Measurements from ENCODE around the gene GPR137C. TPM values are rescaled to one million over a fixed set of nuclear protein-coding genes. Genes with fewer than 3 reads are reported as not detected.
"Not testable (repeated sequence)": the region's sequence is repeated elsewhere in the genome, so short reads cannot be mapped to it uniquely, and the experiment has no call there.

GPR137C gene
- total RNA-seq, 1 experiment from 2014 or later: 1.2 TPM

DNA sequence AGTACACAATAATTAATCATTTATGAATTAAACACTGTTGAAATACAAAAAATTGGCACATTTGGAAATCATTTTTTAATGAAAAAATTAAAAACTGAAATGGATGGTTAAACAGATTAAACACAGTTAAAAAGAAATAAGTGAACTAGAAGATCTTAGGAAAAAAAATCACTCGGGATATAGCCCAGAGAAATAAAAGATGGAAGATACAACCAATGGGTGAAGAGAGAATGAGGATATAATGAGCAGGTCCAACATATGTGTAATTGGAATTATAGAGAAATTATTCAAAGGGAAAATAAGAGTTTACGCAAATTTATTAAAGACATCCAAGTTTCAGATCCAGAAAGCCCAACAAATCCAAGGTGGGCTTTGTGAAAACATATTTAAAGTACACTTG is 6.1 kb downstream of the GPR137C start:
- no peaks in the 10 kb centered on the region for H3K36me3 ChIP-seq (ENCODE audit: low read depth)
- H3K27ac ChIP-seq: no peak overlapping the region
- intact Hi-C loops (cut with micrococcal nuclease; ENCODE audit: unreplicated experiment): no loop called here
- no peaks in the 10 kb centered on the region for H3K27me3 ChIP-seq (ENCODE audit: insufficient read depth, low read depth)
- CTCF ChIA-PET: no interaction called here
- no peaks in the 10 kb centered on the region for H3K9me3 ChIP-seq (ENCODE audit: insufficient read depth, low read depth)
- no peak overlapping the region for H2AFZ ChIP-seq
- H3F3A ChIP-seq (ENCODE audit: insufficient read depth, low read depth): no peaks in the 10 kb centered on the region
- H3K79me2 ChIP-seq (ENCODE audit: low read depth): no peaks in the 10 kb centered on the region
- H3K9me2 ChIP-seq (ENCODE audit: insufficient read depth): no peaks in the 10 kb centered on the region
- no peak for TF ChIP-seq EZH2 (IDR thresholded peaks at IDR 0.05; ENCODE audit: low read depth)
- TF ChIP-seq, protein P1, sequence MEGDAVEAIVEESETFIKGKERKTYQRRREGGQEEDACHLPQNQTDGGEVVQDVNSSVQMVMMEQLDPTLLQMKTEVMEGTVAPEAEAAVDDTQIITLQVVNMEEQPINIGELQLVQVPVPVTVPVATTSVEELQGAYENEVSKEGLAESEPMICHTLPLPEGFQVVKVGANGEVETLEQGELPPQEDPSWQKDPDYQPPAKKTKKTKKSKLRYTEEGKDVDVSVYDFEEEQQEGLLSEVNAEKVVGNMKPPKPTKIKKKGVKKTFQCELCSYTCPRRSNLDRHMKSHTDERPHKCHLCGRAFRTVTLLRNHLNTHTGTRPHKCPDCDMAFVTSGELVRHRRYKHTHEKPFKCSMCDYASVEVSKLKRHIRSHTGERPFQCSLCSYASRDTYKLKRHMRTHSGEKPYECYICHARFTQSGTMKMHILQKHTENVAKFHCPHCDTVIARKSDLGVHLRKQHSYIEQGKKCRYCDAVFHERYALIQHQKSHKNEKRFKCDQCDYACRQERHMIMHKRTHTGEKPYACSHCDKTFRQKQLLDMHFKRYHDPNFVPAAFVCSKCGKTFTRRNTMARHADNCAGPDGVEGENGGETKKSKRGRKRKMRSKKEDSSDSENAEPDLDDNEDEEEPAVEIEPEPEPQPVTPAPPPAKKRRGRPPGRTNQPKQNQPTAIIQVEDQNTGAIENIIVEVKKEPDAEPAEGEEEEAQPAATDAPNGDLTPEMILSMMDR (conservative IDR thresholded peaks at IDR 0.05): no peak
- H3K4me1 ChIP-seq (replicated peaks; ENCODE audit: insufficient read depth): peaks cover 9% of the 10 kb centered on the region
- H3K4me2 ChIP-seq: no peak overlapping the region
- H4K20me1 ChIP-seq (ENCODE audit: insufficient read depth): no peaks in the 10 kb centered on the region
- H3K4me3 ChIP-seq: no peak overlapping the region
- POLR2A ChIA-PET (ENCODE audit: unreplicated experiment): no interaction called here
- no TSS peak for BruUV-seq (replicated peaks)
- DNase-seq: no peak

GRCh38 chr14:52563120-52563519 is 10.5 kb downstream of the GPR137C start:
- no peak for TF ChIP-seq EZH2 (IDR thresholded peaks at IDR 0.05; ENCODE audit: low read depth)
- TF ChIP-seq, protein P1 (conservative IDR thresholded peaks at IDR 0.05): no peak
- Histone ChIP-seq H3K79me2 (ENCODE audit: low read depth) (no peaks in the 10 kb centered on the region), H4K20me1 (ENCODE audit: insufficient read depth) (no peaks in the 10 kb centered on the region), H3K9me3 (ENCODE audit: insufficient read depth, low read depth) (no peaks in the 10 kb centered on the region), H3K27me3 (ENCODE audit: insufficient read depth, low read depth) (no peaks in the 10 kb centered on the region), H3K4me3 (no peak overlapping the region), H3K27ac (no peak overlapping the region), H3F3A (ENCODE audit: insufficient read depth, low read depth) (no peaks in the 10 kb centered on the region), H3K9me2 (ENCODE audit: insufficient read depth) (no peaks in the 10 kb centered on the region), H3K4me1 (replicated peaks; ENCODE audit: insufficient read depth) (no peaks in the 10 kb centered on the region), H3K36me3 (ENCODE audit: low read depth) (no peaks in the 10 kb centered on the region), H3K4me2 (no peak overlapping the region), H2AFZ (no peak overlapping the region)
- BruUV-seq (replicated peaks): no TSS peak
- POLR2A ChIA-PET (ENCODE audit: unreplicated experiment): no interaction called here
- intact Hi-C loops (cut with micrococcal nuclease; ENCODE audit: unreplicated experiment): no loop called here
- CTCF ChIA-PET: no interaction called here
- no peak for DNase-seq

DNA sequence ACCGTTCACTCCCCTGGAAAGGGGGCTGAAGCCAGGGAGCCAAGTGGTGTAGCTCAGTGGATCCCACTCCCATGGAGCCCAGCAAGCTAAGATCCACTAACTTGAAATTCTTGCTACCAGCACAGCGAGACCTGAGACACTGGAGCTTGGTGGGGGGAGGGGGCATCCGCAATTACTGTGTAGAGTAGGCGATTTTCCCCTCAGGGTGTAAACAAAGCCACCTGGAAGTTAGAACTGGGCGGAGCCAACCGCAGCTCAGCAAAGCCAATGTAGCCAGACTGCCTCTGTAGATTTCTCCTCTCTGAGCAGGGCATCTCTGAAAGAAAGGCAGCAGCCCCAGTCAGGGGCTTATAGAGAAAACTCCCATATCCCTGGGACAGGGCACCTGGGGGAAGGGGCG is 15.8 kb downstream of the GPR137C start:
- H3K79me2 ChIP-seq (ENCODE audit: low read depth); CTCF ChIA-PET; H3K27ac ChIP-seq; H2AFZ ChIP-seq; H3K36me3 ChIP-seq (ENCODE audit: low read depth); H3F3A ChIP-seq (ENCODE audit: insufficient read depth, low read depth); DNase-seq; H3K4me3 ChIP-seq; H3K9me2 ChIP-seq (ENCODE audit: insufficient read depth); H3K4me2 ChIP-seq; H3K27me3 ChIP-seq (ENCODE audit: insufficient read depth, low read depth); BruUV-seq (replicated peaks); H3K4me1 ChIP-seq (replicated peaks; ENCODE audit: insufficient read depth); H3K9me3 ChIP-seq (ENCODE audit: insufficient read depth, low read depth); H4K20me1 ChIP-seq (ENCODE audit: insufficient read depth); intact Hi-C loops (cut with micrococcal nuclease; ENCODE audit: unreplicated experiment); POLR2A ChIA-PET (ENCODE audit: unreplicated experiment): not testable (repeated sequence)

DNA sequence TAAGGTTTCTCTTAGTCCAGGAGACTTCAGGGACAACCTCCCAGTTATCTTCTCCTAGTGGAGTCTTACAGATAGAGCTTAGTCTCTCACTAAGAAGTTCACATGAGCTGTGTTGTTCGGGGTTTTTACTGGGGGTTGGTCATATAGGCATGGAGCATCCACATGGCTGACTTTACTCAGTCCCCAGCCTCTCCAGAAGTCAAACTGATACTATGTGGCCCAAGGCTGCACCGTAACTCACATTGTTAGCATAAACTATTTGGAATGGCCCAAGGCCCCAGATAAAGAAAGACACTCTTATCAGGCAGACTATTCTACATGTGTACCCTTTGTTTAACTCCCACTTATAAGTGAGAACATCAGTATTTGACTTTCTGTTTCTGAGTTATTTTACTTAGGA is 23.2 kb downstream of the GPR137C start:
- POLR2A ChIA-PET (ENCODE audit: unreplicated experiment): no interaction called here
- CTCF ChIA-PET: no interaction called here
- TF ChIP-seq, protein P1 (conservative IDR thresholded peaks at IDR 0.05): no peak
- TF ChIP-seq EZH2 (IDR thresholded peaks at IDR 0.05; ENCODE audit: low read depth): no peak
- intact Hi-C loops (cut with micrococcal nuclease; ENCODE audit: unreplicated experiment): no loop called here
- Histone ChIP-seq H3K9me2 (ENCODE audit: insufficient read depth) (no peaks in the 10 kb centered on the region; the same call in 1 of the 2 replicates), H4K20me1 (ENCODE audit: insufficient read depth) (no peaks in the 10 kb centered on the region), H3K4me2 (no peak overlapping the region), H3K27me3 (ENCODE audit: insufficient read depth, low read depth) (0 out of 2 replicates have a peak, but pooled peaks cover 4% of the 10 kb centered on the region), H3K9me3 (ENCODE audit: insufficient read depth, low read depth) (peaks cover 8% of the 10 kb centered on the region; the same call in 1 of the 2 replicates), H3K4me3 (no peak overlapping the region), H3K36me3 (ENCODE audit: low read depth) (no peaks in the 10 kb centered on the region), H3K27ac (no peak overlapping the region), H3F3A (ENCODE audit: insufficient read depth, low read depth) (no peaks in the 10 kb centered on the region), H2AFZ (no peak overlapping the region; the same call in 1 of the 2 replicates), H3K4me1 (replicated peaks; ENCODE audit: insufficient read depth) (no peaks in the 10 kb centered on the region), H3K79me2 (ENCODE audit: low read depth) (no peaks in the 10 kb centered on the region)
- DNase-seq: no peak
- BruUV-seq (replicated peaks): no TSS peak

Measured in PC-9 (cell line).